Breast epithelium (tissue), 4 donors: ENCODE results near the gene PIK3IP1. TPM values are rescaled to one million over a fixed set of nuclear protein-coding genes. Genes with fewer than 3 reads are reported as not detected.
A peak's percentile ranks its signal among the peaks of the same experiment; 100 is the strongest.

Experiments used
- DNase-seq, 2 donors: peaks; one replicate each; pipeline ENCODE4 v3.0.0-alpha.2; 2019; ENCODE audit warnings: low spot score in 2 of 2
- H3K27ac ChIP-seq, 2 donors: fragments of 200-600 bp; sonication (generic) in 1 of 2; one replicate each; pipeline ENCODE4 v1.5.1; 2016 to 2019; ENCODE audit warnings: mild to moderate bottlenecking in 1 of 2
- H3K27me3 ChIP-seq, 2 donors: fragments of 200-600 bp; sonication (generic) in 1 of 2; one replicate each; pipeline versions ENCODE4 v1.5.1 to v1.6.0; 2017 to 2019; ENCODE audit warnings: control low read depth in 1 of 2, mild to moderate bottlenecking in 1 of 2
- H3K36me3 ChIP-seq: fragments of 200-600 bp; one replicate; pipeline ENCODE4 v1.5.1; 2019
- H3K4me1 ChIP-seq, 2 donors: fragments of 200-600 bp; sonication (generic); one replicate each; pipeline ENCODE4 v1.5.1; 2016 to 2019; ENCODE audit warnings: control low read depth in 1 of 2
- H3K4me3 ChIP-seq, 3 donors: fragments of 200-600 bp; sonication (generic); 1 replicate in 2 of 3; 2 replicates in 1 of 3; pipeline ENCODE4 v1.5.1; 2016 to 2019; ENCODE audit warnings: mild to moderate bottlenecking in 3 of 3, moderate library complexity in 2 of 3
- H3K9me3 ChIP-seq, 2 donors: fragments of 200-600 bp; sonication (generic) in 1 of 2; one replicate each; pipeline ENCODE4 v1.5.1; 2016 to 2019; ENCODE audit warnings: control low read depth in 1 of 2
- POLR2A ChIP-seq: fragments of 450-650 bp; IDR thresholded peaks from one replicate; pipeline ENCODE4 v1.6.1; 2016; ENCODE audit warnings: antibody characterized with exemption, mild to moderate bottlenecking, moderate library complexity
- POLR2AphosphoS5 ChIP-seq, 3 donors: sonication (generic); formaldehyde crosslinking; IDR thresholded peaks; one replicate each; pipeline ENCODE4 v1.6.1; 2017; ENCODE audit warnings: antibody characterized with exemption in 3 of 3
- intact Hi-C: fragments of 100-400 bp; cut with DNase I; formaldehyde crosslinking; loops from one replicate; pipeline ENCODE4 v1.15.1; 2023; ENCODE audit warnings: low total_unique reads
- total RNA-seq, 3 donors: library from RNA; depleted of rRNA; stranded (reverse); fragments of >200 nt; gene quantifications; one replicate each; pipeline ENCODE4 v1.1.0, GENCODE V29; 2016
- TF ChIP-seq, protein P1 (sequence below), 3 donors: fragments of 450-650 bp; IDR thresholded peaks; one replicate each; pipeline ENCODE4 v1.5.1; 2016 to 2017; ENCODE audit warnings: antibody characterized with exemption in 3 of 3, mild to moderate bottlenecking in 3 of 3, moderate library complexity in 3 of 3

The PIK3IP1 gene
- total RNA-seq, 3 donors from 2014 or later: 43.3 to 109 (median 72.5) TPM

DNA sequence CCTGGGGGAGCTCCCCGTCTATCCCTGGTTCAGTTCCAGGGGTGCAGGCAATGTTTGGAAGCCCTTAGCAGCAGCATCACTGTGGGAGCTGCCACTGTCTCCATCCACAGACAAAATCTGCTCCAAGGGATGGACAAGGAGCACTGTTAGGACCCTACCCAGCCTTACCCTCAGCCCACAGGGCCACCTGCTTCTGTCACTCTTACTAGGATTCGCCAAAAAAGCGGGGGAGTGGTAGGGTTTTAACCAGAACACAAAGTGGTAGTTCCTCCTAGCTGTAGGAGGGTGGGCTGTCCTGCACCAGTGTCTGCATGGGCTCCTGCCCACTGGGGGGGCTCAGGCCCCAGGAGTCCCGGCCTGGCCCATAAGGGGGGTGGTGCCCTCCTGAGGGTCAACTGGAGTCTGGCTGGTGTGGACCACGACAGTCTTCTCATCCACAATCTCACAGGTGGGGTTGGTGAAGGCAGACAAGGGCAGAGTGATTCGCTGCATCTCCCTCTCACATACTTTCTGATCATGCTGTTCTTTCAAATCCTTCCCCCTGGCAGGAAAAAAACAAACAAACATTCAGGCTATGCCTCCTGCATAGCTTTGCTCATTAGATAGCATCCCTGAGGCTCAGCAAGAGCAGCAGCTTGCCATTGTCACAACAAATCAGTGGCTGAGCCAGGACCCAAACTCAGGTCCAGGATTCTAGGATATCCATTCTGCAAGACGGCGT is 9.4 kb downstream of the PIK3IP1 start:
- Histone ChIP-seq H3K36me3 (peaks cover 8% of the 10 kb centered on the region), H3K4me3 (no peak overlapping the region), H3K4me1 (peaks cover 0 to 12% of the 10 kb centered on the region in 2 donors), H3K27ac (peak overlapping the region; percentile 26 to 33), H3K9me3 (no peaks in the 10 kb centered on the region), H3K27me3 (no peaks in the 10 kb centered on the region)
- intact Hi-C loops: no loop called here
- TF ChIP-seq, protein P1, sequence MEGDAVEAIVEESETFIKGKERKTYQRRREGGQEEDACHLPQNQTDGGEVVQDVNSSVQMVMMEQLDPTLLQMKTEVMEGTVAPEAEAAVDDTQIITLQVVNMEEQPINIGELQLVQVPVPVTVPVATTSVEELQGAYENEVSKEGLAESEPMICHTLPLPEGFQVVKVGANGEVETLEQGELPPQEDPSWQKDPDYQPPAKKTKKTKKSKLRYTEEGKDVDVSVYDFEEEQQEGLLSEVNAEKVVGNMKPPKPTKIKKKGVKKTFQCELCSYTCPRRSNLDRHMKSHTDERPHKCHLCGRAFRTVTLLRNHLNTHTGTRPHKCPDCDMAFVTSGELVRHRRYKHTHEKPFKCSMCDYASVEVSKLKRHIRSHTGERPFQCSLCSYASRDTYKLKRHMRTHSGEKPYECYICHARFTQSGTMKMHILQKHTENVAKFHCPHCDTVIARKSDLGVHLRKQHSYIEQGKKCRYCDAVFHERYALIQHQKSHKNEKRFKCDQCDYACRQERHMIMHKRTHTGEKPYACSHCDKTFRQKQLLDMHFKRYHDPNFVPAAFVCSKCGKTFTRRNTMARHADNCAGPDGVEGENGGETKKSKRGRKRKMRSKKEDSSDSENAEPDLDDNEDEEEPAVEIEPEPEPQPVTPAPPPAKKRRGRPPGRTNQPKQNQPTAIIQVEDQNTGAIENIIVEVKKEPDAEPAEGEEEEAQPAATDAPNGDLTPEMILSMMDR (IDR thresholded peaks at IDR 0.05): no peak
- TF ChIP-seq POLR2AphosphoS5 (IDR thresholded peaks at IDR 0.05) (no peak), POLR2A (no peak)
- no peak for DNase-seq

DNA sequence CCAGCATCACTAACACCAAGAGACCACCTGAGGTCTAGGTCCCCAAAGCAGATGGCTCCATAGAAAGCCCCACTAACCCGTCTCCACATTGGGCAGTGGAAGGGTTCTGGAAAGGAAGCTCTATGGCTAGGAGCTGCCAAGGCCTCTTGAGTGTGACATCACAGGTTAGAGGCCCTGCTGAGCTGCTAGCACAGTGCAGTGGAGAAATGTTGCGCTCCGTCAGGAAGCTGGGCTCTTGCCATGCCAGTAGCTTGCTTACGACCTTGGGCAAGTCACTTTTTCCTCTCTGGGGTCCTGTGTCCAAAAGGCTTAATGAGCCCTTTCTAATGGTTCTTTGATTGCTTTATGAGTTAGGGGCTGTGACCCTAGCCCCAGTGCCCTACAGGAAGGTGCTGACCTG is 10.6 kb downstream of the PIK3IP1 start:
- no peak for TF ChIP-seq POLR2A
- TF ChIP-seq, protein P1 (IDR thresholded peaks at IDR 0.05): no peak
- peaks cover 0 to 12% of the 10 kb centered on the region in 2 donors for H3K4me1 ChIP-seq
- intact Hi-C loops: no loop called here
- no peak for DNase-seq
- peak overlapping the region; percentile 33 to 34 for H3K27ac ChIP-seq
- H3K9me3 ChIP-seq: no peaks in the 10 kb centered on the region
- H3K4me3 ChIP-seq: no peak overlapping the region
- H3K27me3 ChIP-seq: no peaks in the 10 kb centered on the region
- peaks cover 8% of the 10 kb centered on the region for H3K36me3 ChIP-seq

DNA sequence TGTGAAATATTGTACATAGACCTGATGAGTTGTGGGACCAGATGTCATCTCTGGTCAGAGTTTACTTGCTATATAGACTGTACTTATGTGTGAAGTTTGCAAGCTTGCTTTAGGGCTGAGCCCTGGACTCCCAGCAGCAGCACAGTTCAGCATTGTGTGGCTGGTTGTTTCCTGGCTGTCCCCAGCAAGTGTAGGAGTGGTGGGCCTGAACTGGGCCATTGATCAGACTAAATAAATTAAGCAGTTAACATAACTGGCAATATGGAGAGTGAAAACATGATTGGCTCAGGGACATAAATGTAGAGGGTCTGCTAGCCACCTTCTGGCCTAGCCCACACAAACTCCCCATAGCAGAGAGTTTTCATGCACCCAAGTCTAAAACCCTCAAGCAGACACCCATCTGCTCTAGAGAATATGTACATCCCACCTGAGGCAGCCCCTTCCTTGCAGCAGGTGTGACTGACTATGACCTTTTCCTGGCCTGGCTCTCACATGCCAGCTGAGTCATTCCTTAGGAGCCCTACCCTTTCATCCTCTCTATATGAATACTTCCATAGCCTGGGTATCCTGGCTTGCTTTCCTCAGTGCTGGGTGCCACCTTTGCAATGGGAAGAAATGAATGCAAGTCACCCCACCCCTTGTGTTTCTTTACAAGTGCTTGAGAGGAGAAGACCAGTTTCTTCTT is 12.3 kb downstream of the PIK3IP1 start:
- no peaks in the 10 kb centered on the region for H3K27me3 ChIP-seq
- peaks cover 0 to 4% of the 10 kb centered on the region in 2 donors for H3K4me1 ChIP-seq
- H3K36me3 ChIP-seq: peaks cover 8% of the 10 kb centered on the region
- no peak for TF ChIP-seq POLR2AphosphoS5 (IDR thresholded peaks at IDR 0.05)
- TF ChIP-seq, protein P1 (IDR thresholded peaks at IDR 0.05): no peak
- TF ChIP-seq POLR2A: no peak
- no peak for DNase-seq
- H3K9me3 ChIP-seq: no peaks in the 10 kb centered on the region
- peak overlapping the region; percentile 3 to 46 for H3K27ac ChIP-seq
- no peak overlapping the region for H3K4me3 ChIP-seq
- intact Hi-C loops: loop anchor here (10.0 kb wide), 1 partner anchor 65 kb away; the partner anchor contains the start of gene LIMK2

DNA sequence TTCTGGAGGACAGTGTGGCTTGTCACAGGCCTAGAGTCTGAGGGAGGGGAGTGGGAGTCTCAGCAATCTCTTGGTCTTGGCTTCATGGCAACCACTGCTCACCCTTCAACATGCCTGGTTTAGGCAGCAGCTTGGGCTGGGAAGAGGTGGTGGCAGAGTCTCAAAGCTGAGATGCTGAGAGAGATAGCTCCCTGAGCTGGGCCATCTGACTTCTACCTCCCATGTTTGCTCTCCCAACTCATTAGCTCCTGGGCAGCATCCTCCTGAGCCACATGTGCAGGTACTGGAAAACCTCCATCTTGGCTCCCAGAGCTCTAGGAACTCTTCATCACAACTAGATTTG is 13.0 kb downstream of the PIK3IP1 start:
- no peaks in the 10 kb centered on the region for H3K4me1 ChIP-seq
- H3K9me3 ChIP-seq: no peaks in the 10 kb centered on the region
- TF ChIP-seq, protein P1 (IDR thresholded peaks at IDR 0.05): no peak
- TF ChIP-seq POLR2A: no peak
- TF ChIP-seq POLR2AphosphoS5 (IDR thresholded peaks at IDR 0.05): no peak
- H3K27ac ChIP-seq: peak overlapping the region; percentile 46 to 50
- H3K4me3 ChIP-seq: no peak overlapping the region
- no peak for DNase-seq
- intact Hi-C loops: loop anchor here (10.0 kb wide), 1 partner anchor 64 kb away; the partner anchor contains the start of gene LIMK2
- H3K36me3 ChIP-seq: peaks cover 8% of the 10 kb centered on the region
- no peaks in the 10 kb centered on the region for H3K27me3 ChIP-seq
